OCI-LY3 (cell line): ENCODE measurements around the gene ITGB6.

ENCODE experiments used
- H2AFZ ChIP-seq: fragments of 200-600, 300-600 bp; shearing (Covaris generic); 2 replicates; pipeline ENCODE4 v1.6.0; 2014; ENCODE audit warnings: antibody characterized with exemption, low read depth, low read length
- H3K27ac ChIP-seq: fragments of 200-600, 300-600 bp; sonication (generic); 2 replicates; pipeline ENCODE4 v1.5.1; 2014; ENCODE audit warnings: mild to moderate bottlenecking, low read length, moderate library complexity, mixed read lengths
- H3K27me3 ChIP-seq: fragments of 200-600, 300-600 bp; sonication (generic); 2 replicates; pipeline ENCODE4 v1.6.1; 2014; ENCODE audit warnings: low read depth, low read length, mixed read lengths
- H3K36me3 ChIP-seq: fragments of 200-600, 300-600 bp; sonication (generic); replicated peaks from 2 replicates; pipeline ENCODE3; 2014; ENCODE audit warnings: low read depth, low read length, mixed read lengths
- H3K4me1 ChIP-seq: fragments of 300-600, 200-600 bp; sonication (generic); 2 replicates; pipeline ENCODE4 v1.6.1; 2014; ENCODE audit warnings: low read length, mixed read lengths
- H3K4me2 ChIP-seq: fragments of 200-600, 300-600 bp; sonication (generic); 2 replicates; pipeline ENCODE4 v1.6.1; 2014; ENCODE audit warnings: low read length, mixed read lengths
- H3K4me3 ChIP-seq: fragments of 300-600, 200-600 bp; sonication (generic); 2 replicates; pipeline ENCODE4 v1.5.1; 2014; ENCODE audit warnings: antibody characterized with exemption, mild to moderate bottlenecking, low read length, moderate library complexity
- H3K79me2 ChIP-seq: fragments of 300-600, 200-600 bp; shearing (Covaris generic); 2 replicates; pipeline ENCODE4 v1.6.1; 2014; ENCODE audit warnings: mild to moderate bottlenecking, low read length, mixed read lengths
- H3K9ac ChIP-seq: fragments of 300-600, 200-600 bp; shearing (Covaris generic); 2 replicates; pipeline ENCODE4 v1.6.0; 2014; ENCODE audit warnings: mild to moderate bottlenecking, low read length, moderate library complexity
- H3K9me3 ChIP-seq: fragments of 200-600, 300-600 bp; shearing (Covaris generic); 2 replicates; pipeline ENCODE4 v1.6.1; 2014; ENCODE audit warnings: low read length, mixed read lengths; ENCODE audit not compliant: insufficient read depth
- H4K20me1 ChIP-seq: fragments of 200-600, 300-600 bp; sonication (generic); 2 replicates; pipeline ENCODE4 v1.6.1; 2016; ENCODE audit warnings: low read length, mixed read lengths; ENCODE audit not compliant: insufficient read depth
- EZH2phosphoT487 ChIP-seq: fragments of 200-600 bp; shearing (Covaris generic); IDR thresholded peaks from 2 replicates; pipeline ENCODE4 v1.6.1; 2018; ENCODE audit warnings: antibody characterized with exemption, mixed run types, low read depth
- TF ChIP-seq, protein P1 (sequence below): fragments of 200-600, 300-600 bp; sonication (generic); IDR thresholded peaks from 2 replicates; pipeline ENCODE4 v1.5.1; 2014; ENCODE audit warnings: antibody characterized with exemption, low read length, low read depth

The ITGB6 gene

DNA sequence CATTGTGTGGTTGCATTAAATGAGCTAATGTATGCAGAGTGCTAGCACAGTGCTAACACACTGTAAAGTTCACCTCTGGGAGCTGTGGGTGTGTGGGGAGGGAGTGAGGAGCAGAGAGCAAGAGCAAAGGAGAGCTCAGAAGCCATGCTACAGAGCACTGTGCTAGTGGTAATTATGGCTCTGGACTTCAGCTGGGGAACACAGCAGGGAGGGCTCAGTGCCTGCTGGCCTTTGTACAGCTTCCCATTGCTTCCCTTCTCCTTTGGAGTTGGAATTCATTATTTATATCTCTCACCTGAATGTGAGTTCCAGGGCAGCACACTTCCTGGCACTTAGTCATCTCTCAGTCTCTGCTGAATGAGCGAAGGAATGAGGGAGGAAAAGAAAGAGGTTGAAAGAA lies 135.2 kb downstream of the ITGB6 start:
- Histone ChIP-seq H3K36me3 (no peaks in the 10 kb centered on the region), H2AFZ (no peak overlapping the region), H3K4me2 (no peak overlapping the region), H3K9ac (no peak overlapping the region), H3K9me3 (peaks cover 5% of the 10 kb centered on the region; the same call in 1 of the 2 replicates), H3K4me1 (no peaks in the 10 kb centered on the region), H3K27me3 (no peaks in the 10 kb centered on the region), H3K4me3 (no peak overlapping the region), H3K79me2 (no peaks in the 10 kb centered on the region), H4K20me1 (no peaks in the 10 kb centered on the region), H3K27ac (no peak overlapping the region)
- TF ChIP-seq EZH2phosphoT487: no peak
- TF ChIP-seq, protein P1, sequence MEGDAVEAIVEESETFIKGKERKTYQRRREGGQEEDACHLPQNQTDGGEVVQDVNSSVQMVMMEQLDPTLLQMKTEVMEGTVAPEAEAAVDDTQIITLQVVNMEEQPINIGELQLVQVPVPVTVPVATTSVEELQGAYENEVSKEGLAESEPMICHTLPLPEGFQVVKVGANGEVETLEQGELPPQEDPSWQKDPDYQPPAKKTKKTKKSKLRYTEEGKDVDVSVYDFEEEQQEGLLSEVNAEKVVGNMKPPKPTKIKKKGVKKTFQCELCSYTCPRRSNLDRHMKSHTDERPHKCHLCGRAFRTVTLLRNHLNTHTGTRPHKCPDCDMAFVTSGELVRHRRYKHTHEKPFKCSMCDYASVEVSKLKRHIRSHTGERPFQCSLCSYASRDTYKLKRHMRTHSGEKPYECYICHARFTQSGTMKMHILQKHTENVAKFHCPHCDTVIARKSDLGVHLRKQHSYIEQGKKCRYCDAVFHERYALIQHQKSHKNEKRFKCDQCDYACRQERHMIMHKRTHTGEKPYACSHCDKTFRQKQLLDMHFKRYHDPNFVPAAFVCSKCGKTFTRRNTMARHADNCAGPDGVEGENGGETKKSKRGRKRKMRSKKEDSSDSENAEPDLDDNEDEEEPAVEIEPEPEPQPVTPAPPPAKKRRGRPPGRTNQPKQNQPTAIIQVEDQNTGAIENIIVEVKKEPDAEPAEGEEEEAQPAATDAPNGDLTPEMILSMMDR: no peak

DNA sequence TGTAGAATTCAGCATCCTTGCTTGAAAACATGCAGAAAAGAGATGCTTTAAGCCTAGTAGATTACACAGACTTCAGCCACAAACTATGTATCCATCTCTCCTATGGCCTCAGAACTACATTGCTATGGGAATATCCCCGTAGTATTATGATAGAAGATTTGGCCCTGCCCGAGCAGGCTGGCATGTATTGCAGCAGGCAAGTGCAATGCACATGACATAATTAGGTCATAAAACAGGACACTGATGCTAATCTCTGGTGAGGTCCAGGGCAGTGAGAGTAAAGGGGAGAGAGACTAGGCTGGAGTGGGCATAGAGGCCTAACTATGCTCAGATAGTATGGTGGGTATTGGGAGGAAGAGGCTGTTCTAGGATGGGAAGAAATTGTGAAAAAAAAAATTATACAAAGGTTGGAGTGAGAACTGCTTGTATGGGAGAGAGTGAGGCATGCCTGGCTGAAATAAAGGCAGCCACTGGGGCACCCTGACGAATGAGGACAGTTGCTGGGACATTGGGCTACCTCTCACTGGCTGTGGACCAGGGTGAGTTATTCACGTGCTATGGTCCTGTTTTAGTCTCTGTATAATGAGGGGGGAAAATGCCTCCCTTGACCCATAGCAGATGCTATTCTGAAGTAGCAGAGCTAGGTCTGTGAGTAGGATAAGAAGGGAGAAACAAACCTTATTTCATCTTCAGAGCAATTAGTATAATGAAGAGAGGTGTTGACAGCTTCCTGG lies 136.0 kb downstream of the ITGB6 start:
- no peak overlapping the region for H3K9ac ChIP-seq
- no peaks in the 10 kb centered on the region for H3K4me1 ChIP-seq
- no peaks in the 10 kb centered on the region for H3K27me3 ChIP-seq
- H2AFZ ChIP-seq: no peak overlapping the region
- H3K27ac ChIP-seq: no peak overlapping the region
- no peak overlapping the region for H3K4me2 ChIP-seq
- no peaks in the 10 kb centered on the region for H4K20me1 ChIP-seq
- no peak overlapping the region for H3K4me3 ChIP-seq
- no peaks in the 10 kb centered on the region for H3K9me3 ChIP-seq
- H3K36me3 ChIP-seq: no peaks in the 10 kb centered on the region
- no peaks in the 10 kb centered on the region for H3K79me2 ChIP-seq
- TF ChIP-seq, protein P1: no peak
- TF ChIP-seq EZH2phosphoT487: no peak

DNA sequence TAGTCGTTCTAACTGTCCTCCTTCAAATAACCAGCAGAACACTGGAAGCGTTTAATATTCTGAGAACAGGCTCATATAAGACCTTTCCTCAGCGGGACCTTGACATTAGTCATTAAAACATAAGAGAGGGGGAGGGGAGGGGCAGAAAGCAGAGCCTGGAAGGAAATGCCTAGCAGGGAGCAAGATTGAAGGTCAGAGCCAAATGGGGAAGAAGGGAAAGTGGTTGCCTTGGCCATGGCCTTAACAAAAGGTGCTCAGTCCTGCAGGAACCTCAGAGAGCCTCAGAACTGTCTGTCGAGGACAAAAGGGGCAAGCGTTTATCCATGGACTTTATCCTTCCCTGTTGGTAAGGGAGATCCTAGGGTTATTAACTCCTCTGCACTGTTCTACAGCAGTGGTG lies 136.8 kb downstream of the ITGB6 start:
- H3K4me1 ChIP-seq: no peaks in the 10 kb centered on the region
- H3K4me2 ChIP-seq: no peak overlapping the region
- no peaks in the 10 kb centered on the region for H3K27me3 ChIP-seq
- H3K9me3 ChIP-seq: no peaks in the 10 kb centered on the region
- H3K9ac ChIP-seq: no peak overlapping the region
- TF ChIP-seq, protein P1: no peak
- TF ChIP-seq EZH2phosphoT487: no peak
- no peak overlapping the region for H3K4me3 ChIP-seq
- no peak overlapping the region for H3K27ac ChIP-seq
- no peaks in the 10 kb centered on the region for H4K20me1 ChIP-seq
- no peaks in the 10 kb centered on the region for H3K79me2 ChIP-seq
- H3K36me3 ChIP-seq: no peaks in the 10 kb centered on the region
- H2AFZ ChIP-seq: no peak overlapping the region

DNA sequence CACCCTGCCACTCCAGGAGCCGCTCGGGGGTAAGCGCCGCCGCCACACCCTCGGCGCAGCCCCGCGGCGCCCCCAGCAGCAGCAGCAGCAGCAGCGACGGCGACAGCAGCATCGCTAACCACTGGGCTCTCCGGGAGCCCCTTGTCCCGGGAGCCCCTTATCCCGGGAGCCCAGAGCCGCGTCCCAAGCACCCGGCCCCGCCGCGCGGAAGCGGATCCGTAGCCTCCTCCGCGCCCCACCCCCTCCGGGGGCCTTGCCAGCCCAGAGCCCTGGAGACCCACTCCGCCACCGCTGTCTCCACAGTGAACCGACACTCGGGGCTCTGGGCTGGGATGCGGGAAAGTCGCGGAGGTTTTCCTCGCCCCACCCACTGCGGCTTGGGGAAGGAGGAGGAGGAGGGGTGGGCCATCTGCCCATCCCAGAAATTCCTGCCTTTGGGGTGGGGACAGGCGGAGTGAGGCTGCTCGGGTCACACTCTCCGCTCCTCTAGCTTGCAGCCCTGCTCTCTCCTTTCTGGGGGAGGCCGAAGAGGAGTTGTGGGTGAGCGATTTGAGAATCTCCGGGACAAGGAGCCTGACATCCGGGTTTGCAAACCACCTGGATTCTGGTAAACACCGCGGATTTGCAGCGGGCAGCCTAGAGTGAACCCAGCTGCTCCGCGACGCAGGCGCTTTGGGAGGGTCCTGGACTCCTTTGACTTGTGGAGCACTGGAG lies 137.6 kb downstream of the ITGB6 start, which contains the start of gene PLA2R1:
PLA2R1 (minus strand) TSS at position 324 of the 714 bp plus-strand sequence; CDS start at position 112, 212 bp downstream.
- H3K36me3 ChIP-seq: no peaks in the 10 kb centered on the region
- no peaks in the 10 kb centered on the region for H3K79me2 ChIP-seq
- no peaks in the 10 kb centered on the region for H3K27me3 ChIP-seq
- H3K4me2 ChIP-seq: no peak within 1 kb of the TSS
- no peak within 1 kb of the TSS for H3K9ac ChIP-seq
- H3K4me3 ChIP-seq: no peak within 1 kb of the TSS
- H2AFZ ChIP-seq: no peak within 1 kb of the TSS
- no peaks in the 10 kb centered on the region for H3K9me3 ChIP-seq
- no peaks in the 10 kb centered on the region for H3K4me1 ChIP-seq
- TF ChIP-seq, protein P1: no peak
- TF ChIP-seq EZH2phosphoT487: no peak
- no peaks in the 10 kb centered on the region for H4K20me1 ChIP-seq
- H3K27ac ChIP-seq: no peak within 1 kb of the TSS
